Stimulated activated CD8-positive, alpha-beta memory T cell treated with anti-CD3 and anti-CD28 coated beads, Interleukin-7, amount 100 ng/mL, for 24 hours (primary cell): Measurements from ENCODE around the gene RDH14.

Experiments
- DNase-seq: peaks from one replicate; pipeline ENCODE4 v3.0.0-alpha.2; 2020; ENCODE audit warnings: low read depth

RDH14 gene

DNA sequence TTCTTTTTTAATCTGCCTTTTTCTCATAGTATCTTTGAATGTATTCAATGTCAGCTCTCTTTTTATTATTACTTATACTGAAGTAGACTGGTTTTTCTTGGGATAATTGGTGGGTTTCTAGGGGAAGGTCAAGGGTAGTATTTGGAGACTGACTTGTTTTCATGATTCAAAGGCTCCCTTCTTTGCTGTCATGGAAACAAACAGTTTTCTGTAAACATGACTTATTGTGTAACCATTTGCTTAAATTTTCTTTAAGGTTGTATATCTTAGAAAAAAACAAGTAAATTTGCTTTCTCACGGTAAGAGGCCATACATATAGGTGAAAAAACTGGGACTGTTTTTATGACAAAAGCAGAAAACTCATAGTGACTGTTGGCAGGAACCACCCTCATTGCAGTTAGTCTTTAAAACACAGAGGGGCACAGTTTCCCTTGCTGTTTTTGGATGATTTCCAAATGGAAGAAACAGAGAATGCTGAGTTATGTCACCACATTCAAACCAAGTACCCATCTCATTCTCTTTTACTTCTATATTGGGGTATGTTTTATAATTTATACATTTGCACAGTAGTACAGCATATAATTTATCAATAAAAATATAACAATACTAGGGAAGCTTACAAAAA, 5.8 kb upstream of the RDH14 start:
- DNase-seq, result no peak

DNA sequence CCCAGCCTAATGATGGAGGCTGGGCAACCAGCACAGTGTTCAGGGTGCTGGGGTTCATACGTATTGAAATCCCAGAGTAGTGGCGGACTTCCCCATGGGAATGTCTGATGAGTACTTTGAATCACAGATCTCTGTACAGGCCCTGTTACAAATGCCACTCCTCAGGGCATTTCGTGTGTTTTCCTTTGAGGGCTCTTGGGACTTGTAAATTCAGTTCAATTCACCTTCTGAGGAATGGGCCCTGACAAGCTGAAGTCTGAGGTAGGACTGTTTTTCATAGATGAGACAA, 288 bp upstream of the RDH14 start:
- DNase-seq, result no peak

GRCh38 chr2:18559531-18560030, 872 bp downstream of the RDH14 start:
- no peak for DNase-seq

- no peak for DNase-seq
These were observed 2.0 kb downstream of the RDH14 start for GRCh38 chr2:18558458-18558857.

- DNase-seq, result no peak
These were observed 3.3 kb downstream of the RDH14 start for GRCh38 chr2:18557121-18557520.

- DNase-seq, result no peak
These were observed 7.9 kb downstream of the RDH14 start for GRCh38 chr2:18552351-18553077.

DNA sequence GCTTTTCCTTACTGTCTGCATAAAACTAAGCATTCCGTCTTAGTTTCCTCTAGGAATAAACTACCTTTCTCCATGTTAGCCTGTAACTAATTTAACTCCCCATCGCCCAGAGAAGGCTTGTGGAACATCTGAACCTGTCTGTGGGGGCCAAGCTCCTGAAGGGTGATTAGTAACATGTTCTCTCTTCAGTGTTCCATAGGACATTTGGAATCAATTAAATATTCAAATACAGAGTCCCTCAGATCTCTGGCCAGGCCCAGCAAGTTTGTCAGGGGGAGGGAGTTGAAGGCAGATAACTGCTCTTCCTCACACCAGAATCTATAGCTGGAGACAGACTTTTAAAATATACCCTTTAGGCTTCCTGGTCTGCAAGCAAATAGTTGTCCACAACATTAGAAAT, 8.8 kb downstream of the RDH14 start:
- DNase-seq, result no peak

DNA sequence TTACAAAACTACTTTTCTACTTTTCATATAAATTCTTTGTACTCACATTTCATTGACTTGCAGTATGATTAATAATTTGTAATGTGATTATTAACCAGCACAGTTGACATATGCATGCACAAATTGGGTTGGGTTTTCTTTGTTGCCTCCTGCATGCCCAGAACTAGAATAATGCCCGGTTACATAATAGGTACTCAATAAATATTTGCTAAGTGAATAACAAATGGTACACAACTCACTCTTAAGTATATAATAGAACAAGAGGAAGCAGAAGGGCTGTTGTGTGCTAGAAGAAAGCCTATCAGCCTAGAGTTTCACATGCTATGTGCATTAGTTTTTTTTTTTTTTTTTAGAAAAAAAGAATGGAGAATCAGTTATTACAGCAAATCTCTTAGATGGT, 9.3 kb downstream of the RDH14 start:
- no peak for DNase-seq

GRCh38 chr2:18550433-18550832, 10.0 kb downstream of the RDH14 start:
- no peak for DNase-seq

- DNase-seq, result no peak
These were observed 11.4 kb downstream of the RDH14 start for GRCh38 chr2:18549083-18549482.

DNA sequence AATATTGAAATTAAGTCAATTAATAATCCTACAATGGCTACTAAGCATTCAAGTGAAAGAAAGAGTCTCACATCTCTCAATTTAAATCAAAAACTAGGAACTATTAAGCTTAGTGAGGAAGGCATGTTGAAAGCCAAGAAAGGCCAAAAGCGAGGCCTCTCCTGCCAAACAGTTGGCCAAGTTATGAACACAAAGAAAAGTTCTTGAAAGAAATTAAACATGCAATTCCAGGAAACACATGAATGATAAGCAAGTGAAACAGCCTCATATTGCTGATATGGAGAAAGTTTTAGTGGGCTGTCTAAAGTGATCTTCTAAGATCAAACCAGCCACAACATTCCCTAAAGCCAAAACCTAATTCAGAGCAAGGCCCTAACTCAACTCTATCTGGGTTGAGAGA, 11.8 kb downstream of the RDH14 start:
- no peak for DNase-seq

GRCh38 chr2:18546567-18546966, 13.9 kb downstream of the RDH14 start:
- DNase-seq, result no peak

- no peak for DNase-seq
These were observed 15.1 kb downstream of the RDH14 start for GRCh38 chr2:18545384-18545783.

DNA sequence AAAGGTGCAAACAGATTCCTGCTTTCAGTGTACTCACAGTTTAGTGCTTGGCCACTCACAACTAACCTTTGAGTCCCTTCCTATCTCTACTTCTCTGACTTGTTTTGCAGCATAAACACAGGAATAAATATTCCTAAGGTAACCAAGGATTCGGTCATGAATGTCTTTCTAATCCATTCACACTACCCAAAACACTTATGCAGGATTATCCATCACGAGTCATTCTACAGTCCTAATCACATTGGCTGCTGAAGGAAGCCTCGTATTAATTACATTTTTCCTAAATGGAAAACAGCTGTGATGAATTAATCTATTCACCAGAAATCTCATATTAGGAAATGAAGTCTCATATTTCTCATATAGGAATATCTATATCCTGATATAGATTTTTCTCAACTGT, 16.3 kb downstream of the RDH14 start:
- DNase-seq, result no peak

- DNase-seq, result no peak
These were observed 19.6 kb downstream of the RDH14 start for GRCh38 chr2:18540872-18541271.

DNA sequence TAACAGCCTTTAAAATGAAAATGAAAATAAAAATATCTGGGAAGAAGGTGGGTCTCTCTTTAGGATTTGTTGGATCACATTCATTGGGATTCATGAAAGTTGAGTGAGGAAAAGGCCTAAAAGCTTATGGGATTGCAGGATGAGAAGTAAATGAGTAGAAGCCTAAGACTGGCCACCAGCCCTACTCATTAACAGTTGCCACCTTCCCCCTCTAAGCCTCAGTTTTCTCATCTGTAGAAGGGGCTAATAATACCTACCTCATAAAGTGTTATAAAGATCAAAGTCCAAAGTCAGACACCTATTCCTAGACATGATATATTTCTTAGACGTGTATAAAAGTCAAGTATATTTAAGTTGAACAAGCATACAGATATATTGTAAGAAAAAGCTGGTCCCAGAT, 23.8 kb downstream of the RDH14 start:
- no peak for DNase-seq

GRCh38 chr2:18536100-18536499, 24.4 kb downstream of the RDH14 start:
- DNase-seq, result no peak

DNA sequence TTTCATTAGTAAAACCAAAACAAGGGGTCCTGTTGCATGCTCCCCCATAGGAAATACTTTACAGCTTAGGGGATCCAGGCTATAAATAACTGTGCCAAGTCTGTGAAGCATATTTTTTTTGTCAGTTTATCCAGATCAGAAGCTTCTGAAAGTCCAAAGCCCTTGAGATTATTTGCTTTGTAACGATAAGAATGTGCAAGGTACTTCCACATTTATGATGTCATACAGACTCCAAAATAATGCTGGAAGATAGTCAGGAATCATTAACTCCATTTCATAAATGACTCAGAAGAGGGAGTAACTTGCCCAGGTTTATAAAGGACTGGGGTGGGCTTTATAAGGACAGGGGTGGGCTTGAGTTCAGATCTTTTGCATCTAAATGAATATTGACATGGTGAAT, 29.3 kb downstream of the RDH14 start:
- DNase-seq, result no peak

GRCh38 chr2:18527822-18528221, 32.6 kb downstream of the RDH14 start:
- DNase-seq, result no peak

DNA sequence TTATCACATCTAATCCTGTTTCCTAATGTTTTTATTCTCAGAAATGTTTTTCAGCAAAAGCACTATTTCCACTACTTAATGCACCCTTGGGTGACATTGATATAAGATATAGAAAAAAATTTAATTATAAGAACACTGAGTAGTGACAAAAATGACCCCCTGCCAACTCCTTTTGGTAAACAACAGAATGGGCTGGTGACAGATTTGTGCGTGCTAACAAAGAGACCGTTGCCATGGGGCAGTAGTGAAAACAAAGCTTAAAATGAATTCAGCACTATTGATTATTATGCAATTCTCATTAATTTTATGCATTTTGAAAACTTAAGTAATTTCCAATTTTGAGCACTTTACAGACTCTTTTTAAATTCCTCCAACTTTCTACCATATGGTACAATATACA, 33.1 kb downstream of the RDH14 start:
- no peak for DNase-seq

- no peak for DNase-seq
These were observed 34.0 kb downstream of the RDH14 start for GRCh38 chr2:18526429-18526828.

GRCh38 chr2:18525852-18526251, 34.6 kb downstream of the RDH14 start:
- DNase-seq, result no peak

DNA sequence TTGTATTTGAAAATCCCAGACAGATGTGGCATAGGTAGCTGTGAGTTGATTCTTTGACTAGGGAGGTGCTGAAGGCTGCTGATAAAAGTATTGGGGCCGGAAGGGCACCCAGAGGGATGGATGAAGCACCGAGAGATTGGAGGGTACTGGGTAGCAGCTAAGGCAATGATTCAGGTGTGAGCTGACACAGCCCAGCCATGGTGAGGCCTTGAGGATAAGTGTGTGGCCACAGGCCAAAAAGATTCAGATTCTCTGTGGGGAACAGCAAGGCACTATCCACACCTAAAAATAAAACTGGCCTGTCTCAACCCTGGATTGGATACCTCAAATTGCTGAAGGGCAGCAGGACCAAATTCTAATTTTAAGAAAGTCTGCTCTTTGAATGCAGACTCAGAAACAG, 35.2 kb downstream of the RDH14 start:
- DNase-seq, result no peak

GRCh38 chr2:18522484-18523146, 37.8 kb downstream of the RDH14 start:
- DNase-seq, result no peak
